Measurements from ENCODE around the gene CENPP.

CENPP gene

GRCh38 chr9:92603100-92603499 lies 277.3 kb downstream of the CENPP start:
- no peak for DNase-seq

GRCh38 chr9:92603990-92604389 lies 278.2 kb downstream of the CENPP start:
- DNase-seq: no peak

- no peak for DNase-seq
Observed at GRCh38 chr9:92605224-92605623, 279.5 kb downstream of the CENPP start.

GRCh38 chr9:92607088-92607487 lies 281.3 kb downstream of the CENPP start:
- no peak for DNase-seq

GRCh38 chr9:92607773-92608172 lies 282.0 kb downstream of the CENPP start:
- no peak for DNase-seq

- no peak for DNase-seq
Observed at GRCh38 chr9:92608241-92608908, 282.6 kb downstream of the CENPP start.

GRCh38 chr9:92608909-92609445 lies 283.2 kb downstream of the CENPP start:
- no peak for DNase-seq

- DNase-seq: no peak
Observed at GRCh38 chr9:92610470-92611420, 285.0 kb downstream of the CENPP start.

GRCh38 chr9:92611621-92612285 lies 286.0 kb downstream of the CENPP start:
- DNase-seq: no peak

- no peak for DNase-seq
Observed at GRCh38 chr9:92612292-92612691, 286.5 kb downstream of the CENPP start.

GRCh38 chr9:92612816-92613215 lies 287.1 kb downstream of the CENPP start:
- no peak for DNase-seq

GRCh38 chr9:92613268-92614122 lies 287.7 kb downstream of the CENPP start:
- DNase-seq: no peak

GRCh38 chr9:92614123-92614510 lies 288.4 kb downstream of the CENPP start:
- DNase-seq: no peak

- DNase-seq: no peak
Observed at GRCh38 chr9:92614763-92615461, 289.2 kb downstream of the CENPP start.

- no peak for DNase-seq
Observed at GRCh38 chr9:92615790-92616189, 290.0 kb downstream of the CENPP start.

GRCh38 chr9:92616199-92616641 lies 290.5 kb downstream of the CENPP start:
- no peak for DNase-seq

GRCh38 chr9:92616655-92617111 lies 290.9 kb downstream of the CENPP start:
- no peak for DNase-seq

GRCh38 chr9:92617195-92617813 lies 291.6 kb downstream of the CENPP start:
- no peak for DNase-seq

- no peak for DNase-seq
Observed at GRCh38 chr9:92617951-92618510, 292.3 kb downstream of the CENPP start.

- no peak for DNase-seq
Observed at GRCh38 chr9:92618633-92619225, 293.0 kb downstream of the CENPP start.

Data from stimulated activated CD4-positive, alpha-beta T cell treated with anti-CD3 and anti-CD28 coated beads, Interleukin-2, amount 100 ng/mL, for 24 hours (primary cell).